Stimulated activated CD4-positive, alpha-beta T cell treated with anti-CD3 and anti-CD28 coated beads, Interleukin-2, amount 100 ng/mL, for 4 hours (primary cell): ENCODE results near the gene KLHL26.
"Not testable (repeated sequence)": the region's sequence is repeated elsewhere in the genome, so short reads cannot be mapped to it uniquely, and the experiment has no call there.

Source experiments
- DNase-seq: peaks from one replicate; pipeline ENCODE4 v3.0.0-alpha.2; 2020; ENCODE audit warnings: low read depth

Gene KLHL26

GRCh38 chr19:18666784-18667183 is 30.0 kb downstream of the KLHL26 start:
- no peak for DNase-seq

- DNase-seq: no peak
Observed at GRCh38 chr19:18667531-18668251, 30.9 kb downstream of the KLHL26 start.

GRCh38 chr19:18668252-18668631 is 31.4 kb downstream of the KLHL26 start:
- no peak for DNase-seq

- no peak for DNase-seq
Observed at GRCh38 chr19:18668744-18669523, 32.1 kb downstream of the KLHL26 start.

GRCh38 chr19:18669524-18669817 is 32.6 kb downstream of the KLHL26 start:
- DNase-seq: no peak

GRCh38 chr19:18669883-18670282 is 33.1 kb downstream of the KLHL26 start:
- no peak for DNase-seq

- DNase-seq: no peak
Observed at GRCh38 chr19:18670312-18670711, 33.5 kb downstream of the KLHL26 start.

GRCh38 chr19:18671303-18672043 is 34.6 kb downstream of the KLHL26 start:
- no peak for DNase-seq

- no peak for DNase-seq
Observed at GRCh38 chr19:18672044-18672451, 35.2 kb downstream of the KLHL26 start.

GRCh38 chr19:18672606-18673337 is 35.9 kb downstream of the KLHL26 start:
- DNase-seq: no peak

GRCh38 chr19:18674616-18675015 is 37.8 kb downstream of the KLHL26 start:
- no peak for DNase-seq

GRCh38 chr19:18675779-18676178 is 39.0 kb downstream of the KLHL26 start:
- DNase-seq: no peak

GRCh38 chr19:18676692-18677091 is 39.9 kb downstream of the KLHL26 start:
- no peak for DNase-seq

GRCh38 chr19:18677156-18677555 is 40.3 kb downstream of the KLHL26 start:
- no peak for DNase-seq

GRCh38 chr19:18680148-18680547 is 43.3 kb downstream of the KLHL26 start:
- not testable (repeated sequence) for DNase-seq

- DNase-seq: no peak
Observed at GRCh38 chr19:18682807-18683108, 45.9 kb downstream of the KLHL26 start.

GRCh38 chr19:18683109-18683957 is 46.5 kb downstream of the KLHL26 start, which contains the start of gene CRTC1:
TSS of gene CRTC1 (plus strand) at chr19:18683680. CDS start at chr19:18683703, 23 bp downstream.
- peak; percentile 91 for DNase-seq

- no peak for DNase-seq
Observed at GRCh38 chr19:18683958-18684641, 47.3 kb downstream of the KLHL26 start.

GRCh38 chr19:18684642-18684993 is 47.8 kb downstream of the KLHL26 start:
- no peak for DNase-seq

- no peak for DNase-seq
Observed at GRCh38 chr19:18685597-18686190, 48.9 kb downstream of the KLHL26 start.
